ENCODE results near the gene FAM120AOS. TPM values are rescaled to one million over a fixed set of nuclear protein-coding genes. Genes with fewer than 3 reads are reported as not detected.

The FAM120AOS gene
- total and polyA plus RNA-seq, 2 of the 4 experiments (the other 2 are of a cell fraction), result 22.7 to 24.7 TPM

- Histone ChIP-seq H3K4me3 (ENCODE audit: insufficient read depth, low read depth, low read length) (no peak overlapping the region), H3K27ac (ENCODE audit: insufficient read depth, low read length) (no peak overlapping the region), H3K36me3 (ENCODE audit: control insufficient read depth, insufficient read depth, low read length) (no peaks in the 10 kb centered on the region), H3K56ac (ENCODE audit: extremely low read depth, insufficient read depth, low read length) (no peak overlapping the region), H2AK9ac (replicated peaks; ENCODE audit: low read depth, low read length, poor library complexity) (no peak overlapping the region), H2AK5ac (ENCODE audit: low read depth, low read length) (no peak overlapping the region), H3K79me1 (ENCODE audit: low read depth in 1 of 2, low read length in 2 of 2) (peaks cover 0 to 38% of the 10 kb centered on the region in 2 experiments; a peak in 3 of 4 replicates), H4K8ac (ENCODE audit: low read depth in 2 of 2, low read length in 2 of 2) (no peak overlapping the region), H3K14ac (replicated peaks; ENCODE audit: low read depth, low read length) (no peak overlapping the region), H2BK120ac (ENCODE audit: low read depth, low read length) (no peak overlapping the region), H3K9me1 (ENCODE audit: insufficient read depth, low read length) (peaks cover 6% of the 10 kb centered on the region; the same call in 1 of the 2 replicates), H3K23ac (ENCODE audit: low read depth, low read length) (no peak overlapping the region), H3K9ac (ENCODE audit: low read depth, low read length) (no peak overlapping the region), H3K4me2 (ENCODE audit: low read depth, low read length) (no peak overlapping the region), H2BK5ac (ENCODE audit: low read depth, low read length, poor library complexity, severe bottlenecking) (no peak overlapping the region), H3K27me3 (ENCODE audit: control insufficient read depth, insufficient read depth, low read length) (no peaks in the 10 kb centered on the region), H2BK15ac (ENCODE audit: low read depth, low read length) (no peak overlapping the region), H2BK20ac (ENCODE audit: low read depth, low read length) (no peak overlapping the region), H3K4me1 (ENCODE audit: control insufficient read depth, insufficient read depth, low read length) (peaks cover 10% of the 10 kb centered on the region), H2AFZ (replicated peaks; ENCODE audit: low read length, poor library complexity) (no peak overlapping the region), H4K5ac (ENCODE audit: low read depth, low read length) (no peak overlapping the region), H3K4ac (ENCODE audit: low read depth, low read length) (no peak overlapping the region), H4K91ac (ENCODE audit: insufficient read depth, low read depth, low read length) (no peak overlapping the region), H3K9me3 (ENCODE audit: control insufficient read depth, insufficient read depth, low read length) (no peaks in the 10 kb centered on the region), H4K20me1 (ENCODE audit: insufficient read depth, low read length) (peaks cover 68% of the 10 kb centered on the region), H3K18ac (ENCODE audit: low read depth, low read length) (no peak overlapping the region)
- WGBS, 2 experiments (ENCODE audit: extremely low coverage in 2 of 2, insufficient read length in 1 of 2), result no CpG with 5 or more reads among the region's 1 CpG
- BruUV-seq (replicated peaks), result no TSS peak
- in situ Hi-C loops (cut with MboI; ENCODE audit: low sequenced_read_pairs) (loop anchor here (10.0 to 25.0 kb wide), 3 partner anchors 108 to 705 kb away; no protein-coding TSS in a partner anchor), dilution Hi-C loops (cut with HindIII; ENCODE audit: low sequenced_read_pairs, unreplicated experiment) (no loop called here), intact Hi-C loops (cut with micrococcal nuclease) (loop anchor here (10.0 kb wide), 2 partner anchors 322 to 362 kb away; partner anchors contain the start of genes CARD19 and NINJ1)
- DNase-seq (no peak), ATAC-seq (ENCODE audit: low read depth) (no peak)
- CTCF ChIA-PET, result interaction anchor here (0.6 to 1.4 kb wide), 2 partner anchors 11 to 118 kb away, joined by 4 to 5 read pairs; no protein-coding TSS in a partner anchor
- TF ChIP-seq CEBPB (IDR thresholded peaks at IDR 0.05; ENCODE audit: low read depth, low read length) (no peak), RAD21 (IDR thresholded peaks at IDR 0.05; ENCODE audit: low read length) (no peak), CHD1 (IDR thresholded peaks at IDR 0.05; ENCODE audit: low read depth, low read length) (no peak), SMC3 (IDR thresholded peaks at IDR 0.05; ENCODE audit: low read depth, low read length) (no peak), FOS (IDR thresholded peaks at IDR 0.05; ENCODE audit: low read depth, low read length) (no peak), MAFK (IDR thresholded peaks at IDR 0.05; ENCODE audit: low read depth, low read length) (no peak), BHLHE40 (IDR thresholded peaks at IDR 0.05; ENCODE audit: low read depth, low read length) (no peak), POLR2A (IDR thresholded peaks at IDR 0.05; ENCODE audit: low read depth, low read length) (no peak)
- TF ChIP-seq, protein P1, sequence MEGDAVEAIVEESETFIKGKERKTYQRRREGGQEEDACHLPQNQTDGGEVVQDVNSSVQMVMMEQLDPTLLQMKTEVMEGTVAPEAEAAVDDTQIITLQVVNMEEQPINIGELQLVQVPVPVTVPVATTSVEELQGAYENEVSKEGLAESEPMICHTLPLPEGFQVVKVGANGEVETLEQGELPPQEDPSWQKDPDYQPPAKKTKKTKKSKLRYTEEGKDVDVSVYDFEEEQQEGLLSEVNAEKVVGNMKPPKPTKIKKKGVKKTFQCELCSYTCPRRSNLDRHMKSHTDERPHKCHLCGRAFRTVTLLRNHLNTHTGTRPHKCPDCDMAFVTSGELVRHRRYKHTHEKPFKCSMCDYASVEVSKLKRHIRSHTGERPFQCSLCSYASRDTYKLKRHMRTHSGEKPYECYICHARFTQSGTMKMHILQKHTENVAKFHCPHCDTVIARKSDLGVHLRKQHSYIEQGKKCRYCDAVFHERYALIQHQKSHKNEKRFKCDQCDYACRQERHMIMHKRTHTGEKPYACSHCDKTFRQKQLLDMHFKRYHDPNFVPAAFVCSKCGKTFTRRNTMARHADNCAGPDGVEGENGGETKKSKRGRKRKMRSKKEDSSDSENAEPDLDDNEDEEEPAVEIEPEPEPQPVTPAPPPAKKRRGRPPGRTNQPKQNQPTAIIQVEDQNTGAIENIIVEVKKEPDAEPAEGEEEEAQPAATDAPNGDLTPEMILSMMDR (conservative IDR thresholded peaks at IDR 0.05; ENCODE audit: low read depth, low read length), result no peak
- POLR2A ChIA-PET (ENCODE audit: unreplicated experiment), result no interaction called here
These were observed 3.6 kb upstream of the FAM120AOS start for GRCh38 chr9:93457006-93457405.

Measured in IMR-90 (cell line).